Common myeloid progenitor, CD34-positive (primary cell): ENCODE data around the gene PRAMEF10. TPM values are rescaled to one million over a fixed set of nuclear protein-coding genes. Genes with fewer than 3 reads are reported as not detected.
"Not testable (repeated sequence)": the region's sequence is repeated elsewhere in the genome, so short reads cannot be mapped to it uniquely, and the experiment has no call there.

Experiments used
- CTCF ChIA-PET: fragments of 350-600 bp; sonication (Branson Sonifier 250); formaldehyde crosslinking; loops from one replicate; lab custom pipeline; 2021; ENCODE audit warnings: antibody characterized with exemption; lab: Charles Lee
- POLR2A ChIA-PET: fragments of 350-600 bp; sonication (Branson Sonifier 250); formaldehyde crosslinking; loops from one replicate; lab custom pipeline; 2021; ENCODE audit warnings: antibody characterized with exemption; lab: Charles Lee
- DNase-seq, 3 donors: peaks; one replicate each; pipeline versions ENCODE4 v3.0.0 to v3.0.0-alpha.2; 2013
- H3K27ac ChIP-seq, 2 experiments: 1 replicate in 1 of 2; 2 replicates in 1 of 2; pipeline ENCODE4 v1.7.0; 2013; ENCODE audit warnings: inconsistent platforms in 2 of 2, low read length in 2 of 2, mild to moderate bottlenecking in 2 of 2, low read depth in 1 of 2, moderate library complexity in 1 of 2; ENCODE audit not compliant: severe bottlenecking in 2 of 2, insufficient read depth in 1 of 2, poor library complexity in 1 of 2
- H3K27me3 ChIP-seq, 5 experiments: replicated peaks in 2 of 5; 1 replicate in 3 of 5; 2 replicates in 2 of 5; pipeline versions ENCODE4 v1.6.1 to v1.7.0; 2013; ENCODE audit warnings: low read length in 4 of 5, mild to moderate bottlenecking in 2 of 5, moderate library complexity in 2 of 5, inconsistent platforms in 1 of 5; ENCODE audit not compliant: insufficient read depth in 5 of 5, control insufficient read depth in 4 of 5
- H3K36me3 ChIP-seq, 4 experiments: 1 replicate in 2 of 4; 2 replicates in 2 of 4; pipeline versions ENCODE4 v1.6.1 to v1.7.0; 2013; ENCODE audit warnings: low read length in 3 of 4, control low read depth in 1 of 4, mild to moderate bottlenecking in 1 of 4; ENCODE audit not compliant: control insufficient read depth in 4 of 4, insufficient read depth in 4 of 4
- H3K4me1 ChIP-seq, 4 experiments: 1 replicate in 3 of 4; 2 replicates in 1 of 4; pipeline versions ENCODE4 v1.6.1 to v1.7.1; 2013; ENCODE audit warnings: low read length in 3 of 4, mild to moderate bottlenecking in 3 of 4, control low read depth in 1 of 4, inconsistent platforms in 1 of 4, moderate library complexity in 1 of 4; ENCODE audit not compliant: control insufficient read depth in 4 of 4, insufficient read depth in 4 of 4; ENCODE audit errors: control extremely low read depth in 1 of 4
- H3K4me3 ChIP-seq, 7 experiments: 1 replicate in 4 of 7; 2 replicates in 3 of 7; pipeline versions ENCODE4 v1.5.1 to v1.7.0; 2013; ENCODE audit warnings: mild to moderate bottlenecking in 7 of 7, low read length in 6 of 7, moderate library complexity in 6 of 7, inconsistent platforms in 2 of 7, low read depth in 2 of 7, control low read depth in 1 of 7; ENCODE audit not compliant: insufficient read depth in 4 of 7, control insufficient read depth in 1 of 7; ENCODE audit errors: extremely low read depth in 1 of 7
- H3K9me3 ChIP-seq, 5 experiments: 1 replicate in 4 of 5; 2 replicates in 1 of 5; pipeline versions ENCODE4 v1.6.1 to v1.7.1; 2013; ENCODE audit warnings: low read length in 4 of 5, mild to moderate bottlenecking in 2 of 5, inconsistent platforms in 1 of 5, low read depth in 1 of 5, moderate library complexity in 1 of 5; ENCODE audit not compliant: control insufficient read depth in 4 of 5, insufficient read depth in 2 of 5; ENCODE audit errors: control extremely low read depth in 1 of 5
- WGBS: methylation state at CpG from one replicate; pipeline ENCODE4 v1.1.5; 2013; ENCODE audit not compliant: insufficient coverage; 5-methylcytosine and 5-hydroxymethylcytosine counted together
- polyA plus RNA-seq: library from polyadenylated mRNA; unstranded; fragments of 120-200 nt; gene quantifications from one replicate; pipeline ENCODE4 v1.2.1, GENCODE V29; 2013

Gene PRAMEF10
- polyA plus RNA-seq, result not detected

- CTCF ChIA-PET, H3K4me3 ChIP-seq, H3K9me3 ChIP-seq, H3K27me3 ChIP-seq, DNase-seq, POLR2A ChIA-PET, H3K36me3 ChIP-seq, H3K27ac ChIP-seq, H3K4me1 ChIP-seq: not testable (repeated sequence)
- no CpG with 5 or more reads among the region's 1 CpG for WGBS
These were observed at the start of gene PRAMEF10 for GRCh38 chr1:12898170-12898569. Gene PRAMEF10, minus strand, starts transcription at chr1:12898270. Its CDS starts 2,423 bp downstream, at chr1:12895847.

DNA sequence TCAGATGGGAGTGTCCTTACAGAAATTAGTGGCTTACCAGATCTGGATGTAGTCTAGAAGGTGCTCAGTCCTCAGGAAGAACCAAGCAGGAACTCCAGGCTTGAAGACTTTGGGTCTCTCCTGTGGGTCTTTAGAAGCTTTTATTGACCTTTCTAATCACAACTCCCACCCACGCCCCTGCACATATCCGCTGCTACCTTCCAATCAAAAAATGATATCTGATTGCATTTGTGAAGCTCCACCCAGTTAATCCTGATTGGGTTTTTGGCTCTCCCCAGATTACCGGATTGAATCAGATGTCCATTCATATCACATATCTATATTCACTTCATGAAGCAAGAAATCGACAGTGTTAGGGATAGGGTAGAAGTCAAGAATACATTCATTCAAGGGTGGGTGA, 49.4 kb upstream of the PRAMEF10 start, which contains the start of gene PRAMEF6:
PRAMEF6 (minus strand) TSS at position 101 of the 400 bp plus-strand sequence. CDS start 5,062 bp downstream, outside the sequence.
- H3K9me3 ChIP-seq, H3K27ac ChIP-seq, H3K4me3 ChIP-seq, H3K27me3 ChIP-seq, DNase-seq, H3K4me1 ChIP-seq, H3K36me3 ChIP-seq, CTCF ChIA-PET, POLR2A ChIA-PET: not testable (repeated sequence)
- WGBS, result no CpG with 5 or more reads among the region's 4 CpGs

DNA sequence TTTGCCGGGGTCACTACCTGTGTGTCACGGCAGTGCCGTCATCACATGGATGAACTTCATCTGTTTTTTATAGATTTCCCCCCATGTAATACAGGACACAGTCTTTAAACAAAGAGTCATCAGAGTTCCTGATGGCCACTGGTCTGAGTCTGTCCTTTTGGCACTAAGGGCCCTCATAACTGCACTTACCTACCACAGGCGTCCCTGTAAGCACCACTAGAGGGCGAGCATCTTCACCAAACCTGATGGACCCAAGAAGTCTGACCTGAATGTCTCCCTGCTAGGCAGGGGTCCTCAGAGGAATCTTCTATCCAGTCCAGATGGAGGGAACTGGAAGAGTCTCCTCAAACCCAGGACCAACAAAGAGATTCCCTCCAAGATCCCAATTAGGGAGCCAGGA, 26.3 kb upstream of the PRAMEF10 start:
- H3K27me3 ChIP-seq, H3K36me3 ChIP-seq, POLR2A ChIA-PET, H3K27ac ChIP-seq, H3K4me3 ChIP-seq, H3K9me3 ChIP-seq, CTCF ChIA-PET, DNase-seq, H3K4me1 ChIP-seq: not testable (repeated sequence)
- WGBS, result no CpG with 5 or more reads among the region's 5 CpGs

DNA sequence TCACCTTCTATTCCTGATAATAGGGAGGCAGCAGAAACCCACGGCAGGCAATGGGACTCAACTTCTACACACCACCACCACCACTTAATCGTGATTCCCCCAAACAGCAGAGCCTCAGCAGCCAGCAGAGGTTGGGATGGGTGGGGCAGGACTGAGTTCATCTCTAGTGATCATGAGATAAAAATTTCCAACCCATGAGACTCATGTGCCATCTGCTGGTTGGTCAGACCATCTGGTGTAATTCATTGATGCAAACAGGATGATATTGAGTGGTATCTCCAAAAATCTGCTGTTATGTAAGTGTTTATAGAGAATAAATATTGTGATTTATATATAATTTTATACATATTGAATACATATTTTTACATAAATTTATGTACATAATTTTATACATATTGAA, 23.7 kb upstream of the PRAMEF10 start:
- H3K4me1 ChIP-seq, H3K9me3 ChIP-seq, H3K27ac ChIP-seq, DNase-seq, H3K36me3 ChIP-seq, H3K27me3 ChIP-seq, H3K4me3 ChIP-seq, CTCF ChIA-PET, POLR2A ChIA-PET: not testable (repeated sequence)
- WGBS, result no CpG with 5 or more reads among the region's 2 CpGs

GRCh38 chr1:12916310-12916709, 18.2 kb upstream of the PRAMEF10 start, which contains the start of gene PRAMEF7:
Gene PRAMEF7, plus strand, starts transcription at chr1:12916610. Its CDS starts 1,083 bp downstream, at chr1:12917693.
- H3K4me3 ChIP-seq, H3K27me3 ChIP-seq, H3K9me3 ChIP-seq, H3K4me1 ChIP-seq, H3K27ac ChIP-seq, DNase-seq, H3K36me3 ChIP-seq, CTCF ChIA-PET, POLR2A ChIA-PET: not testable (repeated sequence)
- no CpG with 5 or more reads among the region's 1 CpG for WGBS

DNA sequence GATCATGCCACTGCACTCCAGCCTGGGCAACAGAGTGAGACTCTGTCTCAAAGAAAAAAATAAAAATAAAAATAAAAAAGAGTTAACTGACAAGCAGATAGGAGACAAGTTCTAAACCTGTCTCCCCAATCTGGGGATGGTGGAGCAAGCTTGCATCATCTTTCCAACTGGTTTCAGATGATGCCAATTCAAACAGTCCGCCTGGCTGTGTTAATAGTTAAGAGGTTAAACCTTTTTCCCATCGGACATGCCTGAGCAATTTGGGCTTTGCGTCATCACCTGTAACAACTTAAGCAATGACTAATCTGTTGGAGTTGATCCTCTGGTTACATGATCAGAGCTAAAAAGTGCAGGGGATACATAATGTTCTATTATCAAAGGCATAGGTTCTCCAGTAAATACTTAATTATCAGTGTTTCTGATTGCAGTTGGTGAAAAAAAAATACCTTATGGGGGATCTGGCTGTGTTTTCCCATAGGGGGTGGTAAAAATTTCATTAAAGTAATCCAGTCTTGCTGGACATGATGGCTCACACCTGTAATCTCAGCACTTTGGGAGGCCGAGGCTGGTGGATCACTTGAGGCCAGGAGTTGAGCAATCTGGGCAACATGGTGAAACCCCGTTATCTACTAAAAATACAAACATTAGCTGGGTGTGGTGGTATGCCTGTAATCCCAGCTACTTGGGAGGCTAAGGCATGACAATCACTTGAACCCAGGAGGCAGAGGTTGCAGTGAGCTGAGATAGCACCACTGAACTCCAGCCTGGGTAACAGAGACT, 5.9 kb upstream of the PRAMEF10 start:
- H3K36me3 ChIP-seq, H3K9me3 ChIP-seq, H3K27me3 ChIP-seq, H3K27ac ChIP-seq, H3K4me1 ChIP-seq, H3K4me3 ChIP-seq, DNase-seq, CTCF ChIA-PET, POLR2A ChIA-PET: not testable (repeated sequence)
- WGBS, result no CpG with 5 or more reads among the region's 5 CpGs

GRCh38 chr1:12899186-12899585, 1.1 kb upstream of the PRAMEF10 start:
- H3K9me3 ChIP-seq, H3K27ac ChIP-seq, CTCF ChIA-PET, H3K27me3 ChIP-seq, DNase-seq, POLR2A ChIA-PET, H3K4me3 ChIP-seq, H3K4me1 ChIP-seq, H3K36me3 ChIP-seq: not testable (repeated sequence)
